Measurements from ENCODE around the gene SARS1.

GRCh38 chr1:109256085-109256484 is 42.4 kb downstream of the SARS1 start:
- TF ChIP-seq, protein P1, sequence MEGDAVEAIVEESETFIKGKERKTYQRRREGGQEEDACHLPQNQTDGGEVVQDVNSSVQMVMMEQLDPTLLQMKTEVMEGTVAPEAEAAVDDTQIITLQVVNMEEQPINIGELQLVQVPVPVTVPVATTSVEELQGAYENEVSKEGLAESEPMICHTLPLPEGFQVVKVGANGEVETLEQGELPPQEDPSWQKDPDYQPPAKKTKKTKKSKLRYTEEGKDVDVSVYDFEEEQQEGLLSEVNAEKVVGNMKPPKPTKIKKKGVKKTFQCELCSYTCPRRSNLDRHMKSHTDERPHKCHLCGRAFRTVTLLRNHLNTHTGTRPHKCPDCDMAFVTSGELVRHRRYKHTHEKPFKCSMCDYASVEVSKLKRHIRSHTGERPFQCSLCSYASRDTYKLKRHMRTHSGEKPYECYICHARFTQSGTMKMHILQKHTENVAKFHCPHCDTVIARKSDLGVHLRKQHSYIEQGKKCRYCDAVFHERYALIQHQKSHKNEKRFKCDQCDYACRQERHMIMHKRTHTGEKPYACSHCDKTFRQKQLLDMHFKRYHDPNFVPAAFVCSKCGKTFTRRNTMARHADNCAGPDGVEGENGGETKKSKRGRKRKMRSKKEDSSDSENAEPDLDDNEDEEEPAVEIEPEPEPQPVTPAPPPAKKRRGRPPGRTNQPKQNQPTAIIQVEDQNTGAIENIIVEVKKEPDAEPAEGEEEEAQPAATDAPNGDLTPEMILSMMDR (IDR thresholded peaks at IDR 0.05; ENCODE audit: low read depth, low read length, missing input control) = no peak
- TF ChIP-seq SP1 (IDR thresholded peaks at IDR 0.05) (no peak), JUND (IDR thresholded peaks at IDR 0.05) (no peak), ZBTB33 (IDR thresholded peaks at IDR 0.05) (no peak), MAX (IDR thresholded peaks at IDR 0.05) (no peak), FOXA1 (IDR thresholded peaks at IDR 0.05) (no peak)
- TF ChIP-seq, protein P2, sequence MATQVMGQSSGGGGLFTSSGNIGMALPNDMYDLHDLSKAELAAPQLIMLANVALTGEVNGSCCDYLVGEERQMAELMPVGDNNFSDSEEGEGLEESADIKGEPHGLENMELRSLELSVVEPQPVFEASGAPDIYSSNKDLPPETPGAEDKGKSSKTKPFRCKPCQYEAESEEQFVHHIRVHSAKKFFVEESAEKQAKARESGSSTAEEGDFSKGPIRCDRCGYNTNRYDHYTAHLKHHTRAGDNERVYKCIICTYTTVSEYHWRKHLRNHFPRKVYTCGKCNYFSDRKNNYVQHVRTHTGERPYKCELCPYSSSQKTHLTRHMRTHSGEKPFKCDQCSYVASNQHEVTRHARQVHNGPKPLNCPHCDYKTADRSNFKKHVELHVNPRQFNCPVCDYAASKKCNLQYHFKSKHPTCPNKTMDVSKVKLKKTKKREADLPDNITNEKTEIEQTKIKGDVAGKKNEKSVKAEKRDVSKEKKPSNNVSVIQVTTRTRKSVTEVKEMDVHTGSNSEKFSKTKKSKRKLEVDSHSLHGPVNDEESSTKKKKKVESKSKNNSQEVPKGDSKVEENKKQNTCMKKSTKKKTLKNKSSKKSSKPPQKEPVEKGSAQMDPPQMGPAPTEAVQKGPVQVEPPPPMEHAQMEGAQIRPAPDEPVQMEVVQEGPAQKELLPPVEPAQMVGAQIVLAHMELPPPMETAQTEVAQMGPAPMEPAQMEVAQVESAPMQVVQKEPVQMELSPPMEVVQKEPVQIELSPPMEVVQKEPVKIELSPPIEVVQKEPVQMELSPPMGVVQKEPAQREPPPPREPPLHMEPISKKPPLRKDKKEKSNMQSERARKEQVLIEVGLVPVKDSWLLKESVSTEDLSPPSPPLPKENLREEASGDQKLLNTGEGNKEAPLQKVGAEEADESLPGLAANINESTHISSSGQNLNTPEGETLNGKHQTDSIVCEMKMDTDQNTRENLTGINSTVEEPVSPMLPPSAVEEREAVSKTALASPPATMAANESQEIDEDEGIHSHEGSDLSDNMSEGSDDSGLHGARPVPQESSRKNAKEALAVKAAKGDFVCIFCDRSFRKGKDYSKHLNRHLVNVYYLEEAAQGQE (IDR thresholded peaks at IDR 0.05) = no peak
